ENCODE measurements around the gene DEPDC1B.
A peak's percentile ranks its signal among the peaks of the same experiment; 100 is the strongest.
"Not testable (repeated sequence)": the region's sequence is repeated elsewhere in the genome, so short reads cannot be mapped to it uniquely, and the experiment has no call there.

Gene DEPDC1B

GRCh38 chr5:60648175-60648574, 51.8 kb downstream of the DEPDC1B start:
- DNase-seq = no peak

DNA sequence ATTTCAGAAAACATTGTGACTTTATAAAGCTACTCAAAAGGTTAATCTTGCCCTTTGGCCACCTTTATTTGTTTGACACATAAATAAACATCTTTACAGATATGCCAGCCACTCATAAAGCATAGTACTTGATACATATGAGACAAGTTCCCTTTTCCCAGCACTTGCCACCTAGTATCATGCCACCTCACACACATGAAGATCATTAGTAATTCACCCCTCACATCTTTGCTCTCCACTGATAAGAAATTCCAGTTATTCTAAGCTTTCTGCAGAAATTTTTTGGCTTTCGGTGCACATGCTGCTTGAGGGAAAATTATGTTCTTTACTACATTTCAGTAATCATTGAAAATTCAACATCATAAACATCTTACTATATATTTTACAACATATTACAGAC, 59.1 kb downstream of the DEPDC1B start:
- DNase-seq = no peak

DNA sequence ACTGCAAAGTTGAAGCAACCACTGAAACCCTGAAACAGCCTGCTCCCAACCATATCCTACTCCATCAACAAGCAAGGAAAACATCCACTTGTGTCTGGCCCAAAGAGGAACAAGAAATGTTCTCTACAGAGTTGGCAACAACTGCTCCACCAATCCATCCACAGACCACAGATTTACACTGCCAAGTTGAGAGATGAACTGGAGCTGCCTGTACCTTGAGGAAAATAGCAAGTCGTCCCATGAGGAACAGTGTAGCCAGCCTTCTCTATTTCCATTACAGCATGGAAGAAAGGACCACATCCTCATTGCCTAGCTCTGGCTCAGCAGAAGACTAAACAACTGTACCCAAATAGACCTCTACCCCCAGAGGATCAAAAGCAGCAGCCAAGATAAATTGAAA, 60.4 kb downstream of the DEPDC1B start:
- no peak for DNase-seq

DNA sequence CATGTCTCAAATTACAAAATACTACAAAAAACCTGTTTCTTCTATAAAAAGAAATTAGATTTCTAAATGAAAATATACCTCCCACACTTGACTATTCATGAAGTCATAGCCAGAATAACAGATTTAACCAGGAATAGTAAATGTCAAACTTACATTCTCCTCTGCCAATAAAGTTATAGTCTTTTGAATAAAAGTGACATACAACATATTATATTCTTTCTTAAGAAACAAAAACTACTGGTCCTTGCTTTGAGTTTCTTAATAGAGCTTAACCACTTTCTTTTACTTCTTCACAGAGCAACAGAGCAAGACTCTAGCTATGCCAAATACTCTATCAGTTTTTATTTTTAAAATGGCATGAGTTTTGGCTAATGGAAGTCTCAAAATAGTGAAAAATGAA, 61.7 kb downstream of the DEPDC1B start:
- no peak for DNase-seq

- no peak for DNase-seq
Measured at GRCh38 chr5:60636644-60637043, 63.3 kb downstream of the DEPDC1B start.

DNA sequence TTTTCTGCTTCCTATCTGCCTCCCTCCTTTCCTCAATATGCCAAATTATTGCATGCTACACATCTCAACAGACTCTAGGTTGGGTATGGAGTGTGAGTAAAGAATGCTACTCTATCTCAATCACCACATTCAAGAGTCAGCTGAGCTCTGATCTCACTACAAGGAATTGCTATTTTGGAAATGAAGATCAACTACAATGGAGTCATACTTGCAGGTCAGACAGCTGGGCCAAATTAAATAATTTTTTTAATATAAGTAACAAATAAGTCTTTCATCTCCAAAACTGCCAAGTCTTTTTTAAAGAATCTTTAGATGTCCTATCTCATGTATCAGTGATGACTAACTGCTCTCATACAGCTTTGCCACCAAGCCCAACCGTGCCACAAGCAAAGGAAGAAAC, 64.0 kb downstream of the DEPDC1B start:
- no peak for DNase-seq

GRCh38 chr5:60634051-60634450, 65.9 kb downstream of the DEPDC1B start:
- no peak for DNase-seq

DNA sequence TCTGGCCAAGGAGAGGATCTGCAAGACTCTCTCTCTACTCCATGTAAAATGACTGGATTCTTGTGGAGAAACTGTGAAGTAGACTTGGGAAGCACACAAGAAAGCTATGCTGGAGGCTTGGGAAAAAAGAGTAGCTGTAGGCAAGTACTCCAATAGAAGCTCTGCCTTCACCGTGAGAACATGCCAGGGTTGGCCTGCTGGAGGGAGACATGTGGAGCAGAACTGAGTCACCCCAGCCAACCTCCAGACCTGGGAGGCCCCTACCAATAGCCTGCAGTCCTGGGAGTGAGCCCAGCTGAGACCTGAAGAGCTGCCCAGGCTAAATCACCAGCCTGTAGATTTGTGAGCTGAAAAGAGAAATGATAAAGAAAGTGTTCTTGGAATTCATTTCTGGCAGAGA, 66.6 kb downstream of the DEPDC1B start:
- peak; percentile 75 for DNase-seq

DNA sequence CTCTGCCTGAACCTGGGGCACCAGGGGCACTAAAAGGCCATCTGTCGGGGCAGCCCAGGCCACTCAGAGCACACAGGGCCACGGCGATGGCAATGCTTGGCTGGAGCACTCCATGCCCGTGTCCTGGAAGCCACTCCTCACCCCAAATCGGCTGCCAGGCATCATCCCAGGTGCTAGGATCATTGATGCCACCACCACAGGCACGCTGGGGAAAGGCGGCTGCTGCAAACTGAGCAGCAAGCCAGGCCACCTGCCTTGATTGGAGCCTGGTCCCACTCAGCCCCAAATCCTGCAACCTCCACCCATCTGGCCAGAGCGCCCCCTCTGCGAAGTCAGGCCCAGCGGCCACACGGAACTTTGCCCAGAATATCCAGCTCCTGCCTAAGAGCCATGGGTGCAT, 67.8 kb downstream of the DEPDC1B start:
- no peak for DNase-seq

- DNase-seq = no peak
Measured at GRCh38 chr5:60630836-60631235, 69.1 kb downstream of the DEPDC1B start.

DNA sequence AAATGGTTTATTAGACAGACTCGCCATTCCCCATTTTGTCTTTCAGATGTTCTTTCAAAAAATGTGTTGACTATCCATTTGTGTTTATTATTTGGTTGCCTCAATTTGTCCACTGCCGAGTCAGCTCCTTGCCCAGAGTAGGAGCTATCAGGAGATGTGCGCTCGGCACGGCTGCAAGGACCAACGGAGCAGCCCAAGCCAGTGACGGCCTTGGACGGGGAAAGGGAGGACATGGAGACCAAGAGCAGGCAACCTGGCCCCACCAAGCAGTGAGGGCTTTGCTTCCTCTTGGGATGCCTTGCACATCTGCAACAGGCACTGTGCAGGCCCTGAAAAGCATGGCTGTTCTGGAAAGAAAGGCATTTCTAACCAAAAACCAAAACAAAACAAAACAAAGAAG, 69.8 kb downstream of the DEPDC1B start:
- no peak for DNase-seq

- not testable (repeated sequence) for DNase-seq
Measured at GRCh38 chr5:60624875-60625274, 75.1 kb downstream of the DEPDC1B start.

- not testable (repeated sequence) for DNase-seq
Measured at GRCh38 chr5:60620752-60621151, 79.2 kb downstream of the DEPDC1B start.

- no peak for DNase-seq
Measured at GRCh38 chr5:60613826-60614225, 86.1 kb downstream of the DEPDC1B start.

- DNase-seq = no peak
Measured at GRCh38 chr5:60611099-60611740, 88.7 kb downstream of the DEPDC1B start.

DNA sequence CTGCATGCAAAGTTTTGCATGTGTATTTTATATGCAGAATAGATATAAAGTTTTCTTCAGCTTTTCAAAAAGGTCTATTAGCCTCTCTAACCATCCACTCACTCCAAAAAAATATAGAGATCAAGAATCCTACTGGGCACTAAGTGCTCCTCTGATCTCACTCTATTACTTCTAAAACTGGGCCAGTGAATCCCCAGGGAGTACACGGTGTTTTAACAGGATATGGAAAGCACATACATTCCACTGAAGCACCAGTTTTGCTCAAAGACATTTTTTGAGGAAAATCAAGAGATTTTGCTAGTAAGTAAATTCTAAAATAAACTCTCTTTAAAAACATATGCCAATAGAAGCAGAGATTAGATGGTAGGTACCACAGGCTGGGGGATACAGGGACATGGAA, 95.2 kb downstream of the DEPDC1B start:
- DNase-seq = peak; percentile 54

DNA sequence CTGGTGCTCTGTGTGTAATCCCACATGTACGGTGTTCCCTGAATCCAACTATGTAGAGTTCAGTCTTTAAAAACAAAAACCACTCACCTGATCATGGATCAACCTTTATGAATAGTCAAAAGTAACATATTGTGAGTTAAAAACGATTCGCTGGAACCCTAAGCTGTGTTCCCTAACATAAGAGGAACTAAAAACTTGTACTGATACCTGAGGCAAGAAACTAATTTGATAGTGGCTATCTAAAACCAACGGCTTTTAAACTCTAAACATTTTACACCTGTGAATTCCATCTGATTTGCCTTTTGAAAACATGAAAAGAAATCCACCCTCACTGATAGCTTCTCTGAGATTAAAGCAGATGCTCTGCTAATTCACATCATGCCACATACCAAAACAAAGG, 101.5 kb downstream of the DEPDC1B start:
- no peak for DNase-seq

DNA sequence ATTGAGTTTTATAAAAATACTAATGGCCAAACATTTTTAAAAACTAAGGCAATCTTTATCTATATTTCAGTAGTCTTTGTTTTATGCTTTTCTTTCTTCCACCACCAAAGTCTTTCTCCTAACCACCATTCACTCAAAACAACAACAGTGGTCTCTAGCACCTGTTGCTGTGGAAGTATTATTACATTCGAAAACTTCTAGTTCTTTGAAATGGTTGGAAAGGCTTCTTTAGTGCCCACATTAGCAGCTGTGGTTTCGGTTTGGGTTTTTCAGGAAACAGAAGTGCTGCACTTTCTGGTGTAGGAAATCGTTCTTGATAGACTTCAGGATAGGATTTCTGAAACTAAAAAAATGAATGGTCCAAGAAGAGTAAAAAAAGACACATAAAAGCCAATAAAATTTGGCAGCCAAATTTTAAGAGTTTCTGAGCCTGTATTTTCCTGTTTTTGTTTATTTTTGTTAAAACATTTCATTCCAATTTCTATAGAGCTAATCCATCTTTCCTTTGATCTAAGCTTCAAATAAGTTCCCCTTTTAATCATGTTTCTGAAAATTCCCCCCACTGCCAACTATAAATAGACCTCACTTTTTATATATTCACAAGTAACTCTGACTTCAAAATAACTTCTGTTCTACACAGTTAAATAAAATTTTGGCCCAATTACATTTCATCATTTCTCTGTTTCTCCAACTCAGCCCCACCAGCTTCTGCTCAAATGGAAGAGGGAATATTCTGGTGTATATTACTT, 102.2 kb downstream of the DEPDC1B start:
- DNase-seq = no peak

DNA sequence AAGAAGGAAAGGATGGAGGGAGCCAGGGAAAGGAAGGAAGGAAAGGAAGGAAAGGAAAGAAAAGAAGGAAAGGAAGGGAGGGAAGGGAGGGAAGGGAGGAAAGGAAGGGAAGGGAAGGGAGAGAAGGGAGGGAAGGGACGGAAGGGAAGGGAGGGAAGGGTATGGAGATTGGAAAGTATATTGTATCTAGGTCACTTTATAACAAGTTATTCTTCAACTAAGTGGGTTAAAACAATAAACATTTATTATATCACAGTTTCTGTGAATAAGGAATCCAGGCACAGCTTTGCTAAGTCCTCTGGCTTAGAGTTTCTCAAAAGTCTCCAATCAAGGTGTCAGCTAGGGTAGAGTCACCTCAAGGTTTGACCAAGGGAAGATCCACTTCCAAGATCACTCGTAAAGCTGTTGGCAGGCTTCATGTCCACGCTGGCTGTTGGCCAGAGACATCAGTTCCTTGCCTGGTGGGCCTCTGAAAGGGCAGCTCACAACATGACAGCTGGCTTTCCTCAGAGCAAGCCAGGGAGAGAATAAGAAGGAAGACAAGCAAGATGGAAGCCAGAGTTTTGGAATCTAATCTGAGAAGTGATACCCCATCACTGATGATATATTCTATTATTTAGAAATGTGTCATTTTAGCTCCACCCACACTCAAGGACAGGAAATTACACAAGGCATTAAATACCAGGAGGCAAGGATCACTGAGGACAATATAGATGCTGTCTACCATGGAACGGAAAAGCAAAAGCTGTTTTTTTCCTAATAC, 105.1 kb downstream of the DEPDC1B start:
- no peak for DNase-seq

GRCh38 chr5:60590172-60590571, 109.8 kb downstream of the DEPDC1B start:
- DNase-seq = no peak

GRCh38 chr5:60587312-60587711, 112.7 kb downstream of the DEPDC1B start:
- DNase-seq = not testable (repeated sequence)

DNA sequence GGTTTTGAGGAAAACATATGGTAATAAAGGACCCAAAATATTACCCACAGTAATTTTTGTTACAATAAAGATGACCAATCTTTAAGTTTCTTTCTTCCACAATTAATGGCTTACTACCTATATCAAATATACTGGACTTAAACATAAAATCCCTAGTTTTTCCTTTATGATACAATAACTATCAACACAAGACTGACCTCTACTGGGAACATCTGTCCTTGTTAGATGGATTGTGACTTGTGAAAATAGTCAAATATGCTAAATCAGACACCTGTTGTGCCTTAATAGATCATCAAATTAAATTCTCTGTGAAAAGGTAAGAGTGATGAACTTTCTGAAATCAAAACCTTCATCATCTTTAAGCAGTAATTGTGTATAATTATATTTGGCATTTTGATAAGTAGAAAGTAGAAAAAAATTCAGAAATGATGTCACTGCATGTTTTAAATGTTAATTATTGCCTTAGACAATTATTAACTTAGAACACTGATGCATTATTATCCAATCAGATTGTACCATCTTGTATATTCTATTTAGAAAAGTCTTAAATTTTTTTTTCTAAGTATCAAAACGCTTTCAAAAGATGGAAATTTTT, 113.6 kb downstream of the DEPDC1B start:
- DNase-seq = peak; percentile 44

- no peak for DNase-seq
Measured at GRCh38 chr5:60585618-60586017, 114.3 kb downstream of the DEPDC1B start.
